C4-2B (cell line): ENCODE data around the gene TSBP1.

ENCODE experiments used
- H3K27ac ChIP-seq: fragments of 450-650 bp; 2 replicates; pipeline ENCODE4 v1.5.1; 2017
- CTCF ChIP-seq: fragments of 450-650 bp; conservative IDR thresholded peaks from 2 replicates; pipeline ENCODE4 v1.5.1; 2017; ENCODE audit warnings: mild to moderate bottlenecking
- ZFX ChIP-seq: fragments of 450-650 bp; IDR thresholded peaks from 2 replicates; pipeline ENCODE4 v1.6.1; 2017

TSBP1 gene, protein sequence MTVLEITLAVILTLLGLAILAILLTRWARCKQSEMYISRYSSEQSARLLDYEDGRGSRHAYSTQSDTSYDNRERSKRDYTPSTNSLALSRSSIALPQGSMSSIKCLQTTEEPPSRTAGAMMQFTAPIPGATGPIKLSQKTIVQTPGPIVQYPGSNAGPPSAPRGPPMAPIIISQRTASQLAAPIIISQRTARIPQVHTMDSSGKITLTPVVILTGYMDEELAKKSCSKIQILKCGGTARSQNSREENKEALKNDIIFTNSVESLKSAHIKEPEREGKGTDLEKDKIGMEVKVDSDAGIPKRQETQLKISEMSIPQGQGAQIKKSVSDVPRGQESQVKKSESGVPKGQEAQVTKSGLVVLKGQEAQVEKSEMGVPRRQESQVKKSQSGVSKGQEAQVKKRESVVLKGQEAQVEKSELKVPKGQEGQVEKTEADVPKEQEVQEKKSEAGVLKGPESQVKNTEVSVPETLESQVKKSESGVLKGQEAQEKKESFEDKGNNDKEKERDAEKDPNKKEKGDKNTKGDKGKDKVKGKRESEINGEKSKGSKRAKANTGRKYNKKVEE

GRCh38 chr6:32371803-32372202, at the start of gene TSBP1:
TSBP1 (minus strand) TSS chr6:32371903; CDS start chr6:32371706, 197 bp downstream.
- no peak within 1 kb of the TSS for H3K27ac ChIP-seq
- TF ChIP-seq ZFX (no peak), CTCF (no peak)

GRCh38 chr6:32416036-32416435, 44.3 kb upstream of the TSBP1 start:
- TF ChIP-seq CTCF (no peak), ZFX (no peak)
- no peak overlapping the region for H3K27ac ChIP-seq

- peak; percentile 99 for TF ChIP-seq CTCF
- TF ChIP-seq ZFX: no peak
- no peak overlapping the region for H3K27ac ChIP-seq
Measured at GRCh38 chr6:32415521-32416019, 43.9 kb upstream of the TSBP1 start.

DNA sequence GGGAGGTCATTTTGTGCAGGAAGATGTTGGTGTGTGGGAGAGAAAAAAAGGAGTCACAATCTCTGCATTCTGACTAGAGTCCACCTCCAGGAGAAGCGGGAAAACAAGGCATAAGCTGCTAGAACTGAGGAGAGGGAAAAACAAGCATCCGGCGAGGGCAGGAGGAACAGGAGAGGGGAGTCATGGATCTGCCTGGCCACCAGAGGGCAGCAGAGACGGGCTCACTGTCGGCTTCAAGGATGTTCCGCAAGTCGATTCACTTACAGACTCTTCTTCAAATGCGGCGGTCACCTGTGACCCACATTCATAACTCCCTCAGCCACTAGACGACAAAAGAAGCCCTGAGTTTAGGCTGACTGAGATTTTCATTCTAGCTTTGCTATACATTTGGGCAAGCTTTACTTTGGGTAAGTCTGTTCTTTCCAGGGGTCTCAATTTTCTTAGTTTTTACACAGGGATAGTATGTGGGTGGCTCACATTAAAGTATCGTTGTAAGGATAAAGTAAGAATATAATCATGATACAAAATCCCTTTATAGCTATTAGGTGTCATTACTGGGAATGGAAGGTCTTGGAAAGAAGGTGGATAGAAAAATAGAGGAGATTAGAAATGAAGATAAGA, 41.8 kb upstream of the TSBP1 start:
- TF ChIP-seq CTCF (peak; percentile 97), ZFX (no peak)

DNA sequence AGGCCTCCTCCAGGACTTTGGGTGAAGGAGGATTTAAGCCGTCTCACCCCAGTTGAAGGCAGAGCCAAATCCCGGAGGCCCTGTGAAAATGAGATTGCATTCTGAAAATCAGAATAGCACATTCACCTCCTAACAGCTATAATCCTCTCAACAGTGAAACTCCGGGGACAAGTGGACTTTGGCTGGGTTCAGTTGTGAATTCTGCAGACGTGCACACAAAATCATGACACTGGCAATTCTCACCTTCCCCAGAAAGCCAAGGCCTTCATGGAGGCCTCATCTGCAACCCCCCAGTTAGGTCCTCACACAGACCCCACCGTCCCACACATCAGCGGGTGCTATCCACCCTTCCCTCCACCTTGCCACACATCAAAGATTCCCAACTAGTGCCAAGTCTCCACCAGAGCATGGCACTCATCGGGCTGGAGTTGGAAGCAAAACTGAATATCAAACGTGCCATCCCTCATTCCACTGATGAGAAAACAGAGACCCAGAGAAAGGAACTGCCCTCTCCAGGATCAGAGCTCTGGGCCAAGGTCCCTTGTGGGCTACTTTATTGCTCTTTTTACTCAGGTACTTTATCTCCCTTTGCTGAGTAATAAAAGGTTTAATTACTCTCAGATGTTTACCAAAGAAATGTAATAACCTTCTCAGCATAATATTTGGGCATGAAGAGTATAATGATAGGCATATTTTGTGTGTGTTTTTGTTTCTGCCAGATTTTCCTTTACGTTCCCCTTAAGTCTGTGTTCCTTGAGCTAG, 40.0 kb upstream of the TSBP1 start:
- TF ChIP-seq CTCF (no peak), ZFX (no peak)
- no peak overlapping the region for H3K27ac ChIP-seq

More for the DNA sequence above, 41.8 kb upstream of the TSBP1 start:
- no peak overlapping the region for H3K27ac ChIP-seq

DNA sequence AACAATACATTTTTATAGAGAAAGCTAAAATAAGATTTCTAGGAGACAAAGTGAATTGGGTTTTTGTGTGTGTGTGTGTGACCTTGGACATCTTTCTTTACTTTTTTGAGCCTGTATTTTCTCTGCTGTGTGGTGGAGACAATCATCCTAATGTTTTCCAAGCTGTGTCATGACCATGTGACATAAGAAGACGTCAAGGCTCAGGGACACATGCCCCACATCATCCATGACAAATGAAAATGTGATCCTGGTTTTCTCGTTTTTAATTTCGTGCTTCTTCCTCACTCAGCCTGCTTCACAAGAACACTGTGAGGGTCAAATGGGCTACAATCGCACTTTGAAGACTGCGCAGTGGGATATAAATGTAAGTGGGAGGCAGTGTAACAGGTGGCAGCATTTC, 39.2 kb upstream of the TSBP1 start:
- TF ChIP-seq CTCF (no peak), ZFX (no peak)
- no peak overlapping the region for H3K27ac ChIP-seq
